Measurements from ENCODE around the gene CHD2. TPM values are rescaled to one million over a fixed set of nuclear protein-coding genes. Genes with fewer than 3 reads are reported as not detected.

Gene CHD2
- total and polyA plus RNA-seq, 4 donors: 13.9 to 90.2 (median 49.4) TPM

GRCh38 chr15:93001881-93002280, 101.8 kb downstream of the CHD2 start:
- Histone ChIP-seq H3K9me3 (ENCODE audit: control insufficient read depth in 4 of 4, low read length in 3 of 4) (no peaks in the 10 kb centered on the region), H3K9ac (ENCODE audit: low read depth in 1 of 2, low read length in 2 of 2) (no peak overlapping the region), H3K4me1 (ENCODE audit: control insufficient read depth in 4 of 4, insufficient read depth in 4 of 4, low read length in 3 of 4) (no peaks in the 10 kb centered on the region), H3K36me3 (ENCODE audit: control insufficient read depth in 4 of 4, insufficient read depth in 3 of 4, low read depth in 1 of 4, low read length in 3 of 4) (peaks cover 20 to 92% (median 78%) of the 10 kb centered on the region in 4 donors), H3K4me3 (ENCODE audit: low read depth in 1 of 3, low read length in 3 of 3) (no peak overlapping the region), H3K27ac (ENCODE audit: low read depth in 1 of 2, low read length in 2 of 2) (no peak overlapping the region), H3K27me3 (ENCODE audit: control insufficient read depth in 4 of 4, insufficient read depth in 4 of 4, low read length in 3 of 4) (no peaks in the 10 kb centered on the region)
- DNase-seq (ENCODE audit: low spot score): no peak
- no peak for TF ChIP-seq JUND (IDR thresholded peaks at IDR 0.05)
- no peak for TF ChIP-seq EGR1 (IDR thresholded peaks at IDR 0.05; ENCODE audit: low read depth in 2 of 2)
- no peak for TF ChIP-seq FOXA2 (IDR thresholded peaks at IDR 0.05)
- TF ChIP-seq HNF4G (IDR thresholded peaks at IDR 0.05): no peak
- no peak for TF ChIP-seq RAD21 (IDR thresholded peaks at IDR 0.05)
- WGBS: 94% methylated on average over 2 of the region's 2 CpGs

GRCh38 chr15:93005133-93005532, 105.0 kb downstream of the CHD2 start:
- no peaks in the 10 kb centered on the region for H3K9me3 ChIP-seq (ENCODE audit: control insufficient read depth in 4 of 4, low read length in 3 of 4)
- H3K4me1 ChIP-seq (ENCODE audit: control insufficient read depth in 4 of 4, insufficient read depth in 4 of 4, low read length in 3 of 4): no peaks in the 10 kb centered on the region
- 79% methylated on average over 4 of the region's 4 CpGs for WGBS
- DNase-seq (ENCODE audit: low spot score): no peak
- H3K27ac ChIP-seq (ENCODE audit: low read depth in 1 of 2, low read length in 2 of 2): no peak overlapping the region
- TF ChIP-seq JUND (IDR thresholded peaks at IDR 0.05): no peak
- TF ChIP-seq HNF4A (conservative IDR thresholded peaks at IDR 0.05): no peak
- TF ChIP-seq FOXA1 (IDR thresholded peaks at IDR 0.05): no peak
- TF ChIP-seq, protein P1, sequence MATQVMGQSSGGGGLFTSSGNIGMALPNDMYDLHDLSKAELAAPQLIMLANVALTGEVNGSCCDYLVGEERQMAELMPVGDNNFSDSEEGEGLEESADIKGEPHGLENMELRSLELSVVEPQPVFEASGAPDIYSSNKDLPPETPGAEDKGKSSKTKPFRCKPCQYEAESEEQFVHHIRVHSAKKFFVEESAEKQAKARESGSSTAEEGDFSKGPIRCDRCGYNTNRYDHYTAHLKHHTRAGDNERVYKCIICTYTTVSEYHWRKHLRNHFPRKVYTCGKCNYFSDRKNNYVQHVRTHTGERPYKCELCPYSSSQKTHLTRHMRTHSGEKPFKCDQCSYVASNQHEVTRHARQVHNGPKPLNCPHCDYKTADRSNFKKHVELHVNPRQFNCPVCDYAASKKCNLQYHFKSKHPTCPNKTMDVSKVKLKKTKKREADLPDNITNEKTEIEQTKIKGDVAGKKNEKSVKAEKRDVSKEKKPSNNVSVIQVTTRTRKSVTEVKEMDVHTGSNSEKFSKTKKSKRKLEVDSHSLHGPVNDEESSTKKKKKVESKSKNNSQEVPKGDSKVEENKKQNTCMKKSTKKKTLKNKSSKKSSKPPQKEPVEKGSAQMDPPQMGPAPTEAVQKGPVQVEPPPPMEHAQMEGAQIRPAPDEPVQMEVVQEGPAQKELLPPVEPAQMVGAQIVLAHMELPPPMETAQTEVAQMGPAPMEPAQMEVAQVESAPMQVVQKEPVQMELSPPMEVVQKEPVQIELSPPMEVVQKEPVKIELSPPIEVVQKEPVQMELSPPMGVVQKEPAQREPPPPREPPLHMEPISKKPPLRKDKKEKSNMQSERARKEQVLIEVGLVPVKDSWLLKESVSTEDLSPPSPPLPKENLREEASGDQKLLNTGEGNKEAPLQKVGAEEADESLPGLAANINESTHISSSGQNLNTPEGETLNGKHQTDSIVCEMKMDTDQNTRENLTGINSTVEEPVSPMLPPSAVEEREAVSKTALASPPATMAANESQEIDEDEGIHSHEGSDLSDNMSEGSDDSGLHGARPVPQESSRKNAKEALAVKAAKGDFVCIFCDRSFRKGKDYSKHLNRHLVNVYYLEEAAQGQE (IDR thresholded peaks at IDR 0.05): no peak
- TF ChIP-seq, protein P2, sequence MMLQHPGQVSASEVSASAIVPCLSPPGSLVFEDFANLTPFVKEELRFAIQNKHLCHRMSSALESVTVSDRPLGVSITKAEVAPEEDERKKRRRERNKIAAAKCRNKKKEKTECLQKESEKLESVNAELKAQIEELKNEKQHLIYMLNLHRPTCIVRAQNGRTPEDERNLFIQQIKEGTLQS (IDR thresholded peaks at IDR 0.05): no peak
- TF ChIP-seq TAF1 (conservative IDR thresholded peaks at IDR 0.05): no peak
- no peaks in the 10 kb centered on the region for H3K27me3 ChIP-seq (ENCODE audit: control insufficient read depth in 4 of 4, insufficient read depth in 4 of 4, low read length in 3 of 4)
- peaks cover 11 to 92% (median 75%) of the 10 kb centered on the region in 4 donors for H3K36me3 ChIP-seq (ENCODE audit: control insufficient read depth in 4 of 4, insufficient read depth in 3 of 4, low read depth in 1 of 4, low read length in 3 of 4)
- no peak overlapping the region for H3K9ac ChIP-seq (ENCODE audit: low read depth in 1 of 2, low read length in 2 of 2)
- no peak overlapping the region for H3K4me3 ChIP-seq (ENCODE audit: low read depth in 1 of 3, low read length in 3 of 3)

DNA sequence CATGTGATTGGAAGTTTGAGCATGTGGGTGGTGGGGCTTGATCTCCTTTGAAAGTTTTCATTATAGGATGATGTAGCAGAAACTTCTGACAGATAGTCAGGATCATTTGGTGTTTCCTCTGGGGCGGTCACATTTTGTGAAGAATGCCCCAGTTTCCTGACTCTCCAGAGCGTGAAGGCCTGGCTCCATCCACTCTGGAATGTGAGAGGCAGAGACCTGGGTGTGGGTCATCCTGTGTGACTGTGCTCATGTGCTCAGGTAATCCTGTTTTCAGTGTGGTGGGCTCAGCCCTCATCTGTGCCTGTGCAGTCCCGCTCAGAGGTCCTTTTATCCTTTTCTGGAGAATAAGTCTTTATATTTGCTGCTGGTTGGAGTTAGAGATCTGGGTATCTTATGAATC, 107.9 kb downstream of the CHD2 start:
- Histone ChIP-seq H3K36me3 (ENCODE audit: control insufficient read depth in 4 of 4, insufficient read depth in 3 of 4, low read depth in 1 of 4, low read length in 3 of 4) (peaks cover 17 to 93% (median 77%) of the 10 kb centered on the region in 4 donors), H3K9ac (ENCODE audit: low read depth in 1 of 2, low read length in 2 of 2) (no peak overlapping the region), H3K4me1 (ENCODE audit: control insufficient read depth in 4 of 4, insufficient read depth in 4 of 4, low read length in 3 of 4) (no peaks in the 10 kb centered on the region), H3K9me3 (ENCODE audit: control insufficient read depth in 4 of 4, low read length in 3 of 4) (no peaks in the 10 kb centered on the region), H3K27me3 (ENCODE audit: control insufficient read depth in 4 of 4, insufficient read depth in 4 of 4, low read length in 3 of 4) (no peaks in the 10 kb centered on the region), H3K4me3 (ENCODE audit: low read depth in 1 of 3, low read length in 3 of 3) (no peak overlapping the region), H3K27ac (ENCODE audit: low read depth in 1 of 2, low read length in 2 of 2) (no peak overlapping the region)
- DNase-seq (ENCODE audit: low spot score): no peak
- WGBS: 92% methylated on average over 3 of the region's 3 CpGs
- TF ChIP-seq EGR1 (IDR thresholded peaks at IDR 0.05; ENCODE audit: low read depth in 2 of 2): no peak
- TF ChIP-seq, protein P3, sequence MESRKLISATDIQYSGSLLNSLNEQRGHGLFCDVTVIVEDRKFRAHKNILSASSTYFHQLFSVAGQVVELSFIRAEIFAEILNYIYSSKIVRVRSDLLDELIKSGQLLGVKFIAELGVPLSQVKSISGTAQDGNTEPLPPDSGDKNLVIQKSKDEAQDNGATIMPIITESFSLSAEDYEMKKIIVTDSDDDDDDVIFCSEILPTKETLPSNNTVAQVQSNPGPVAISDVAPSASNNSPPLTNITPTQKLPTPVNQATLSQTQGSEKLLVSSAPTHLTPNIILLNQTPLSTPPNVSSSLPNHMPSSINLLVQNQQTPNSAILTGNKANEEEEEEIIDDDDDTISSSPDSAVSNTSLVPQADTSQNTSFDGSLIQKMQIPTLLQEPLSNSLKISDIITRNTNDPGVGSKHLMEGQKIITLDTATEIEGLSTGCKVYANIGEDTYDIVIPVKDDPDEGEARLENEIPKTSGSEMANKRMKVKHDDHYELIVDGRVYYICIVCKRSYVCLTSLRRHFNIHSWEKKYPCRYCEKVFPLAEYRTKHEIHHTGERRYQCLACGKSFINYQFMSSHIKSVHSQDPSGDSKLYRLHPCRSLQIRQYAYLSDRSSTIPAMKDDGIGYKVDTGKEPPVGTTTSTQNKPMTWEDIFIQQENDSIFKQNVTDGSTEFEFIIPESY (IDR thresholded peaks at IDR 0.05): no peak
- no peak for TF ChIP-seq GABPA (IDR thresholded peaks at IDR 0.05 in 1 of 2, conservative IDR thresholded peaks at IDR 0.05 in 1 of 2)
- no peak for TF ChIP-seq SP1 (IDR thresholded peaks at IDR 0.05)
- no peak for TF ChIP-seq HNF4G (IDR thresholded peaks at IDR 0.05)
- TF ChIP-seq JUND (IDR thresholded peaks at IDR 0.05): no peak
